HG03469 (cell line): Measurements from ENCODE around the gene NUP210.

ENCODE experiments used
- ATAC-seq: cut with Tn5 transposase; IDR thresholded peaks from one replicate; pipeline ENCODE4 v1.9.1; 2021; ENCODE audit warnings: mild to moderate bottlenecking, moderate library complexity, moderate number of reproducible peaks; ENCODE audit not compliant: unreplicated experiment

NUP210 gene

GRCh38 chr3:13329746-13330145, 90.4 kb downstream of the NUP210 start:
- no peak for ATAC-seq

GRCh38 chr3:13325892-13326443, 94.2 kb downstream of the NUP210 start:
- ATAC-seq = no peak

GRCh38 chr3:13324835-13325501, 95.2 kb downstream of the NUP210 start:
- ATAC-seq = no peak

GRCh38 chr3:13323822-13324221, 96.3 kb downstream of the NUP210 start:
- no peak for ATAC-seq

- no peak for ATAC-seq
Measured at GRCh38 chr3:13322324-13322723, 97.8 kb downstream of the NUP210 start.

- ATAC-seq = no peak
Measured at GRCh38 chr3:13319564-13320220, 100.4 kb downstream of the NUP210 start.

GRCh38 chr3:13318626-13319470, 101.3 kb downstream of the NUP210 start:
- ATAC-seq = no peak

GRCh38 chr3:13317596-13318320, 102.4 kb downstream of the NUP210 start:
- no peak for ATAC-seq

GRCh38 chr3:13316603-13317002, 103.5 kb downstream of the NUP210 start:
- no peak for ATAC-seq

- ATAC-seq = no peak
Measured at GRCh38 chr3:13314877-13315276, 105.2 kb downstream of the NUP210 start.

- no peak for ATAC-seq
Measured at GRCh38 chr3:13313813-13314212, 106.3 kb downstream of the NUP210 start.

GRCh38 chr3:13309004-13309403, 111.1 kb downstream of the NUP210 start:
- ATAC-seq = no peak

- no peak for ATAC-seq
Measured at GRCh38 chr3:13308380-13308801, 111.7 kb downstream of the NUP210 start.

- ATAC-seq = no peak
Measured at GRCh38 chr3:13307041-13307440, 113.1 kb downstream of the NUP210 start.

GRCh38 chr3:13305623-13306022, 114.5 kb downstream of the NUP210 start:
- ATAC-seq = no peak

- no peak for ATAC-seq
Measured at GRCh38 chr3:13303410-13303809, 116.7 kb downstream of the NUP210 start.

GRCh38 chr3:13301286-13301987, 118.7 kb downstream of the NUP210 start:
- ATAC-seq = no peak

GRCh38 chr3:13300546-13301285, 119.4 kb downstream of the NUP210 start:
- ATAC-seq = no peak

GRCh38 chr3:13299531-13300155, 120.5 kb downstream of the NUP210 start:
- no peak for ATAC-seq
